CMK (cell line): ENCODE data around the gene NISCH.
"Not testable (repeated sequence)": the region's sequence is repeated elsewhere in the genome, so short reads cannot be mapped to it uniquely, and the experiment has no call there.

Experiments used
- DNase-seq: peaks from one replicate; pipeline ENCODE4 v3.0.0-alpha.2; 2010; ENCODE audit warnings: low read depth

The NISCH gene

DNA sequence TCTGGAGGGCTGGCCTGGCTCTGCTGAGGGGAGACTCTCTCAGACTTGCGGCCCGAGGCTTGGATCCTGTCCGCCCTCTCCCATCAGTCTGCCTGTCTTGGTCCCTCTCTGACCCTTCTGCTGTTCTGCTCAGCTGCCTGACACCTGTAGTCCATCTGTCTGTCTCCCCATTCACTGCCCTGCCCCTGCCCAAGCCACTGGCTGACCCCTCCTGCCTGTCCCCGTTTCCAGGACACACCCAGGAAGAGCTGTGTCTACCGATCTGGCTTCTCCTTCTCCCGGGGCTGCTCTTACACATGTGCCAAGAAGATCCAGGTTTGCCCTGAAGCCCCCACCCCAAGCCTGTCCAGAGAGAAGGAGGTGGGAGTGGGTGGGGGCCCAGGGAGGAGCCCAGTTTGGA, 59.8 kb downstream of the NISCH start:
- DNase-seq, result no peak

DNA sequence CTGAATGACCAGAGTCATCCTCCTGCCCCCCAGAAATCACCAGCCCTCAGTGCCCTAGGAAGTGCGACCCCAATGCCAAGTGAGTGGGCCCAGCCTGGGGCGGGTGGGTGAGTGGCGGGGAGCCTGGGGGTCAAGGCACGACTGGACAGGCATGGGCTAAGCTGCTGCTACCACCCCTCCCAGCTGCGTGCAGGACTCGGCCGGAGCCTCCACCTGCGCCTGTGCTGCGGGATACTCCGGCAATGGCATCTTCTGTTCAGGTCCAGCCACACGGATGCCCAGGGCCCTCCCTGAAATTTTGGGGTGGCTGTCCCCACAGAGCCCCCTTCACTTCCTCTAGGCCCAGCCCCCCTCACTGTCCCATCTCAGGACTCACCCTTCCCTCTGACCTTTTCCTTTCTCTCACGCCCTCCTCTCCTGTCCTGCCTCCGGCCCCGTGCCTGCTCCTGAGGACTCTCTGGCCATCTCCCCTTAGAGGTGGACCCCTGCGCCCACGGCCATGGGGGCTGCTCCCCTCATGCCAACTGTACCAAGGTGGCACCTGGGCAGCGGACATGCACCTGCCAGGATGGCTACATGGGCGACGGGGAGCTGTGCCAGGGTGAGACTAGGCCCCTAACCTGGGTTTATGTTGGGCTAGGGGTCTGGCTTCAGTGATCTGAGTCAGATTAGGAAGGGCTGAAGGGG, 61.2 kb downstream of the NISCH start:
- no peak for DNase-seq

DNA sequence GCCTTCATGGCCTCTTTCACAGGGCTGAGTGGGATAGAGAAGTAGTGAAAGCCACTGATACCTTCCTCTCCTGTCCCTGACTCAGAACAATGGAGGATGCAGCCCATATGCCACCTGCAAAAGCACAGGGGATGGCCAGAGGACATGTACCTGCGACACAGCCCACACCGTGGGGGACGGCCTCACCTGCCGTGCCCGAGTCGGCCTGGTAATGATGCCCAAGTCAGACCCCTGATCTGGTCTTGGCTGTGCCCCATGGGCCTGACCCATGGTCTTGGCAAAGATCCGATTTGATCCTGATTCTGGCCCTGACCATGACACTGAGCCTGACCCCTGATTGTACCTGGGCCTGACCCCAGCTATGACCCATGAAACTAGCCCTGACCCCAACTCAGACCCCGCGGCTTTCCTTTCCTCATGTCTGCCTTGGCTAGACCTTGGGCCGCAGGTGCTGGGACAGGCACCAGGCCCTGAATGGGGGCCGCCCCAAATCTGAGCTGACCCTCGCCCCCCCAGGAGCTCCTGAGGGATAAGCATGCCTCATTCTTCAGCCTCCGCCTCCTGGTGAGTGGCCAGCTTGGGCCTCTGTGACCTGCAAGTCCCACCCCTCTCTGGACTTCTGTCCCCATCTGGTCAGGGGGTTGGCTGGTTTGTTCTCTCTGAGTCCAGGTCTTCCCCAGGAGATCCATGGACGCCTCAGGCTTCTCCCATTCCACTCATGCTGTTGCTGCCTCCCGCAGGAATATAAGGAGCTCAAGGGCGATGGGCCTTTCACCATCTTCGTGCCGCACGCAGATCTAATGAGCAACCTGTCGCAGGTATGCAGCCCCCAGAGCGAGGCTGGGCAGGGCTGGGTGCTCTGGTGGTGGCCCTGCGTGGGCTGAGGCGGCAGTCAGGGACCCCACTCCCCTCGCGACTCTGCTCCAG, 62.7 kb downstream of the NISCH start:
- no peak for DNase-seq

DNA sequence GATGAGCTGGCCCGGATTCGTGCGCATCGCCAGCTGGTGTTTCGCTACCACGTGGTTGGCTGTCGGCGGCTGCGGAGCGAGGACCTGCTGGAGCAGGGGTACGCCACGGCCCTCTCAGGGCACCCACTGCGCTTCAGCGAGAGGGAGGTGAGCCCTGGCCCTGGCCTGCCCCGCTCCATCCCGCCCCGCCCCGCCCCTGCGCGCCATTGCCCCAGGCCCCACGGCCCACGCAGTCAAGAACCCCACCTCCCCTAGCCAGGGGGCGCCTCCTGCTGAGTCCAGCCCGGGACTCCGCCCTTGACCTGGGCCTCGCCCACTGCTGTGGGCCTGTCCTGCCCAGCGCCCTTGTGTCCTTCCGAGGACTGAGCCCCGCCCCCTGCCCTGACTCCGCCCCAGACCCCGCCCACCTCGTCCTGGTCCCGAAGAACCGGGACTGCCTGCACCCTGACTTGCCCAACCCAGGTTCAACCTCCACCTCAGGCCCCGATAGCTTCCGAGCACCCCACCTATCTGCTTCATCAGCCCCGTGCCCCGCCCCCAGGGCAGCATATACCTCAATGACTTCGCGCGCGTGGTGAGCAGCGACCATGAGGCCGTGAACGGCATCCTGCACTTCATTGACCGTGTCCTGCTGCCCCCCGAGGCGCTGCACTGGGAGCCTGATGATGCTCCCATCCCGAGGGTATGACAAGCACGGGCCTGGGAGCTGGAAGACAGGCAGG, 63.5 kb downstream of the NISCH start:
- DNase-seq, result no peak

DNA sequence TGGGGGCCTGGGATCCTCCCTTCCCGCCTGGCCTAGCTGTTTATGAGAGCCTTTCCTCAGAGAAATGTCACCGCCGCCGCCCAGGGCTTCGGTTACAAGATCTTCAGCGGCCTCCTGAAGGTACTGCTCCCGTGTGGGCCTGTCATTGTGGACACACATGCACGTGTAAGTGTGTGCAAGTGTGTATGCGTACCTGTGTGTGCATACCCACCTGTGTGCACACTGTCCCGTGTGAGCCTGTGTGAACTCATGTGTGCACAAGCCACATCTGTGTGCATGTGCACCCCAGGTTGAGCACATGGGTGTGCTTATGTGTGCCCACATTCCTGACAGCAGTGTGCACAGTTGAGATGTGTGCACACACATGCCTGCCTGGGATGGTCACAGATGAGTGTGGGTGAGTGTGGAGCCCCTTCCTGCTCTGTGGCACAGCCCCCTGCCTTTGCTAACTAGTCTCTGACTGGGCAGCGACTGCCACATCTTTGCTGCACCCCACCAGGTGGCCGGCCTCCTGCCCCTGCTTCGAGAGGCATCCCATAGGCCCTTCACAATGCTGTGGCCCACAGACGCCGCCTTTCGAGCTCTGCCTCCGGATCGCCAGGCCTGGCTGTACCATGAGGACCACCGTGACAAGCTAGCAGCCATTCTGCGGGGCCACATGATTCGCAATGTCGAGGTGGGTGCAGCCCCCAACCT, 64.2 kb downstream of the NISCH start:
- DNase-seq, result no peak

DNA sequence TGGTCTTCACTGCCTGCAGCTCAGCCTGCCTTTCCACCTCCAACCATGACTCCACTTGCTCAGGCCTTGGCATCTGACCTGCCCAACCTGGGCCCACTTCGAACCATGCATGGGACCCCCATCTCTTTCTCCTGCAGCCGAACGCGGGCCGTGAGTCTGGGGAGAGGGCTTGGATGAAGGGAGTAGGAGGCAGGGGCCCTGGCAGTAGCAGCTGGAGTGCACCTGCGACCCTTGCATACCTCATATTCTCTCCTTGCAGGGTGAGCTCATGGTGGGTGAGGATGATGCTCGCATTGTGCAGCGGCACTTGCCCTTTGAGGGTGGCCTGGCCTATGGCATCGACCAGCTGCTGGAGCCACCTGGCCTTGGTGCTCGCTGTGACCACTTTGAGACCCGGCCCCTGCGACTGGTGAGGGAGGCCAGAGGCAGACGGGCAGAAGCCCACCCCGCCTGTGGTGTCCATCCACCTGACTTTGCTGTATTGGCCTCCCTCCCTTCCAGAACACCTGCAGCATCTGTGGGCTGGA, 64.8 kb downstream of the NISCH start:
- DNase-seq, result no peak

DNA sequence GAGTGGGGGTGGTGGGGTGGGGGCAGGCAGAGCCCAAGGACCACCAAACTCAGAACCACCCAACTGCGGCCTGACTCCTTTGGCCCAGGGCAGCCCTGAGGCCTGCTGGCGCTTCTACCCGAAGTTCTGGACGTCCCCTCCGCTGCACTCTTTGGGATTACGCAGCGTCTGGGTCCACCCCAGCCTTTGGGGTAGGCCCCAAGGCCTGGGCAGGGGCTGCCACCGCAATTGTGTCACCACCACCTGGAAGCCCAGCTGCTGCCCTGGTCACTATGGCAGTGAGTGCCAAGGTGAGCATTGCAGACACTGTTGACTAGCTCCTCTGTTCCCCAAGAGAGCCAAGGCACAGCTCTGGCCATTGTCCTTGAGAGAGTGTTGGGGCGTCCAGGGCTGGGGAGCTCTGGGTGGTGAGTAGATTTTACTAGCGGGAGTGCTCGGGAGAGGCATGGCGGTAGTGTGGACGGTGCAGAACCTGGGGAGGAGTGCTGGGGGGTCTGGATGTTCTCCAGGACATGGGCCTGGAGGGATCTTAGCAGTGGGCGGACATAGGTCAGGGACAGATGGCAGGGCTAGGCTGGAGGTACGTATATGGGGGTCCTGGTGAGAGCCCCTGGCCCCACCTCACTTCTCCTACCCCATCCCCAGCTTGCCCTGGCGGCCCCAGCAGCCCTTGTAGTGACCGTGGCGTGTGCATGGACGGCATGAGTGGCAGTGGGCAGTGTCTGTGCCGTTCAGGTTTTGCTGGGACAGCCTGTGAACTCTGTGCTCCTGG, 65.5 kb downstream of the NISCH start:
- no peak for DNase-seq

DNA sequence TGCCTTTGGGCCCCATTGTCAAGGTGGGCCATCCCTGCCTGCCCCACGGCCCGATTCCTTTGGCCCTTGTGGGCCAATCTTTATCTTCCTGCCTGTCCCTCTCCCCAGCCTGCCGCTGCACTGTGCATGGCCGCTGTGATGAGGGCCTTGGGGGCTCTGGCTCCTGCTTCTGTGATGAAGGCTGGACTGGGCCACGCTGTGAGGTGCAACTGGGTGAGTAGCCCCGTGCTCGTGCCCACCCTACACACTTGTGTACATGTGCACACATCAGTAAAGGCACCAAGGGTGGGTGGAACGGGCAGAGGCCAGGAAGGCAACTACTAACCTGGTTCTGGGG, 66.1 kb downstream of the NISCH start:
- DNase-seq, result no peak

DNA sequence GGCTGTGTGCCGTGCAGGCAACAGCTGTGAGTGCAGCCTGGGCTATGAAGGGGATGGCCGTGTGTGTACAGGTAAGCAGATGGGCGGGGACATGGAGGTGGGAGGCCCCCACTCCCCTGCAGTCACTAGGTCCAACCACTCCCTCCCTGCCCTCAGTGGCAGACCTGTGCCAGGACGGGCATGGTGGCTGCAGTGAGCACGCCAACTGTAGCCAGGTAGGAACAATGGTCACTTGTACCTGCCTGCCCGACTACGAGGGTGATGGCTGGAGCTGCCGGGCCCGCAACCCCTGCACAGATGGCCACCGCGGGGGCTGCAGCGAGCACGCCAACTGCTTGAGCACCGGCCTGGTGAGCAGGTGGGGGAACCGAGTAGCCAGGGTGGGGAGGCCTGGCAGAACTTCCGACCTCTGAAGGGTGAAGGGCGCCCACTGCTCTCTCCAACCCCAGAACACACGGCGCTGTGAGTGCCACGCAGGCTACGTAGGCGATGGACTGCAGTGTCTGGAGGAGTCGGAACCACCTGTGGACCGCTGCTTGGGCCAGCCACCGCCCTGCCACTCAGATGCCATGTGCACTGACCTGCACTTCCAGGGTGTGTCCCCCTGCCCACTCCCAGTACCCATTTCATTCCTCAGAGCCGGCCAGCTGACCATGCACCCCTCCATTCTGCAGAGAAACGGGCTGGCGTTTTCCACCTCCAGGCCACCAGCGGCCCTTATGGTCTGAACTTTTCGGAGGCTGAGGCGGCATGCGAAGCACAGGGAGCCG, 66.7 kb downstream of the NISCH start:
- DNase-seq, result no peak

DNA sequence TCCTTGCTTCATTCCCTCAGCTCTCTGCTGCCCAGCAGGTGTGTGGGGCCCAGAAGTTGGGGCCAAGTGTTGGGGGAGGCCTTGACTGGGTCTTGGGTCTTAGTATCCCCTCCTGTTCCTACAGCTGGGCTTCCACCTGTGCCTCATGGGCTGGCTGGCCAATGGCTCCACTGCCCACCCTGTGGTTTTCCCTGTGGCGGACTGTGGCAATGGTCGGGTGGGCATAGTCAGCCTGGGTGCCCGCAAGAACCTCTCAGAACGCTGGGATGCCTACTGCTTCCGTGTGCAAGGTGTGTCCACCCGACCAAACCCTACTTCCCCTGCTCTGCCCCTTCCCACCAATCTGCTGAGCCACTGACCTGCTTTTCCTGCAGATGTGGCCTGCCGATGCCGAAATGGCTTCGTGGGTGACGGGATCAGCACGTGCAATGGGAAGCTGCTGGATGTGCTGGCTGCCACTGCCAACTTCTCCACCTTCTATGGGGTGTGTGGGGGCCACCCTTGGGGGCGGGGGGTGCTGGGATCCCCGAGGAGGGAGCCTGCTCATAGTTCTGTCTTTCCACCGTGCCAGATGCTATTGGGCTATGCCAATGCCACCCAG, 67.3 kb downstream of the NISCH start:
- no peak for DNase-seq

DNA sequence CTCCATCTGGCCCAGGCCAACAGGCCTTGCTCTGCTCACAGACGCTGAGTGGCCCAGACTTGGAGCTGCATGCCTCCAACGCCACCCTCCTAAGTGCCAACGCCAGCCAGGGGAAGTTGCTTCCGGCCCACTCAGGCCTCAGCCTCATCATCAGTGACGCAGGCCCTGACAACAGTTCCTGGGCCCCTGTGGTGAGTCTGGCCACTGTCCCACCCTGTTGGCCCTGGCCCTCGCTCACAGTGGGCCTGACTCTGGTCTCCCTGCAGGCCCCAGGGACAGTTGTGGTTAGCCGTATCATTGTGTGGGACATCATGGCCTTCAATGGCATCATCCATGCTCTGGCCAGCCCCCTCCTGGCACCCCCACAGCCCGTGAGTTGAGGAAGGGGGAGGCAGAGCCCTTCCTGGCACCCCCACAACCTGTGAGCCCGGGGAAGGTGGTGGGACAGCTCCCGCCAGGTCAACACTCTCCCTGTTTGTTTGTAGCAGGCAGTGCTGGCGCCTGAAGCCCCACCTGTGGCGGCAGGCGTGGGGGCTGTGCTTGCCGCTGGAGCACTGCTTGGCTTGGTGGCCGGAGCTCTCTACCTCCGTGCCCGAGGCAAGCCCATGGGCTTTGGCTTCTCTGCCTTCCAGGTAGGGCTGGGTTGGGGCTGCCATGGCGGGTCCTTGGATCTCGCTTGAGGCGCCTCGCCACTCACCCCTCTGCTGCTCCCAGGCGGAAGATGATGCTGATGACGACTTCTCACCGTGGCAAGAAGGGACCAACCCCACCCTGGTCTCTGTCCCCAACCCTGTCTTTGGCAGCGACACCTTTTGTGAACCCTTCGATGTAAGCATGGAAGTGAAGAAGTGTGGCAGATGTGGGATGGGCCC, 68.2 kb downstream of the NISCH start:
- DNase-seq, result no peak

DNA sequence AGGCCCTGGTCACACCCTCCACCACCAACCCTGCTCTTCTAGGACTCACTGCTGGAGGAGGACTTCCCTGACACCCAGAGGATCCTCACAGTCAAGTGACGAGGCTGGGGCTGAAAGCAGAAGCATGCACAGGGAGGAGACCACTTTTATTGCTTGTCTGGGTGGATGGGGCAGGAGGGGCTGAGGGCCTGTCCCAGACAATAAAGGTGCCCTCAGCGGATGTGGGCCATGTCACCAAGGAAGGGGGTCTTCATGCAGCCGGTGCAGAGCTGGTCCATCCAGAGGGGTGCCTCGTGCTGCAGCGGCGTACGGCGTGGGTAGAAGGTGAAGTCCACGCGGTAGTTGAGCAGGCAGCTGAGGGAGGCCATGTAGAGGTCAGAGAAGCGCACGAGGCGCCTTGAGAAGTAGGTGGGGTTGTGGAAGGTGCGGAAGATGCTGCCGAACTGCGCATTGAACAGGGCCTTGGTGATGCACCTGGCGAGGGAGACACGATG, 68.9 kb downstream of the NISCH start:
- DNase-seq, result no peak

DNA sequence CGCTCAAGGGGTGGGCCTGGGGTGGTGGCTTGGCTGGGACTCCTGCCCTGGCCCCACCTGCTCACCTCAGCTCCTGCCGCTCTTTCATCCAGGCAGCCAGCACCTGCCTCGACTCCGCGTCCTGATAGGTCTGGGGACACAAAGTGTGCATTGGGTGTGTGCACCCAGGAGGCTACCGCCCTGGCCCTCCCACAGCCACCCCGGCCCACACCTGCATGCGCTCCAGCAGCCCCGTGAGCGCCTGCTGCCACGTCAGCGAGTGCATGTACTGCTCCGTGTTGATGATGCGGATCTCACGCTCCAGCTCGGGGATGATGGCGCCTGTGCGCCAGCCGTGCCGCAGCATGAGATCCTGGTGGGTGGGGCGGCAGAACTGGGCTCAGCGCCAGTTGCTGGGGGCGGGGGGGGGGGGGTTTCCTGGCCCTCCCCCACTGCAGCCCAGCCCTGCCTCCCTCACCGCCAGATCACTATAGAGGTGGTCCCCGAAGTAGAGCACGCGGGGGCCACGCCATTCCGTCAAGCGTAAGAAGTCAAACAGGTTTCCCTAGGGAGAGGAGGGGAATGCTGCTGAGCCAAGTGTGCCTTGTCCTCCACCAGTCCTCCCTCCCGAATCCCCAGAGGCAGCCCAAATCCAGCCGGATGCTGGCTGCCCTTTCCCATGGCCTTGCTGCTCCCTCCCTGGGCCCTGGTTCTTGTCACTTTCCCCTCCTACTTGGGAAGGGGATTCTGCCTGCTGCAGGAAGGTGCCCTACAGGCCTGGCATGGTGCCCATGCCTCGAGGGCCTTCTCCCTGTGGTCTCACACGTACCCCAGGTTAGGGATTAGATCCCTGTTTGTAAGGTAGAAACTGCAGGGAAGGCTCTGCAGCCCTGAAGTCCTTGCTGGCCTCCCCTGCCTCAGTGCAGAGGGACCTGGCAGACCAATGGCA, 69.6 kb downstream of the NISCH start:
- DNase-seq, result no peak

DNA sequence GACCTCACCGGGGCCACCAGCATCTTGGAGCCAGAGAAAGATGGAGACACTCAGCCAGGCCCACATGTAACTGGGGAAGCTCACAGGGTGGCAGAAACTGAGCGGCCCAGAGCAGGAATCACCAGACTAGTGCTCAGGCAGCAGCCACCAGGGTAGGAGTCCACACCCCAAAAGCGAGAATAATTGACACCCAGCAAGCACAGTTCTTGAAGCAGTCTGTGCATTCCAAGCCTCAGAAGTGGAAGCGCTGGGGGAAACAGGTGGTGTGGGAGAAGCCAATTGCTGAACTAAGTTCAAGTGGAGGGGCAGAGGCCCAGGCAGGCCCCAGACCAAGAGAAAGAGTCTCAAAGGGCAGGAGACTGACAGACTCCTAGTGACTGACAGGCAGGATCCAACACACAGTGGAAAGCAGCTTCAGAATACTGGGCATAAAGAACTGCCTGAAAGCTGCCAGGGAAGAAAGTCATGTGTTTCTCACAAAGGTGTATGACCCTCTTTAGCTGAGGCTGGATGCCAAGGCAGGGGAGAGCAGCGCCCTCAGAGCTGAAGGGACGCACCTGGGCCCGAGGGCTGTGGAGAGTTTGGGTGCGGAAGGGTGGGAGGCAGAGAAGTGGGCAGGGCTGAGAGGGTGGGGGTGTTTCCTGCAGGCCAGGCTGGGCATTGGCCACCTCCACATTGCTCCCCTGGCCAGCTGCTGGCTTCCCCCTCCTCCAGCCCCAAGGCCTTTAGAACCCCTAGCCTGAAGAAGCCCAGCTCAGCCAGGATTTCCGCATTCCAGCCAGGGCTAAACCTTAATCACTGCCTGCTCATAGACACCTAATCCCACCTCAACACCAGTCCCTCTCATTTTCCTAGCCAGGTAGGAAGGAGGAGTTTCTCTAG, 70.5 kb downstream of the NISCH start:
- no peak for DNase-seq

DNA sequence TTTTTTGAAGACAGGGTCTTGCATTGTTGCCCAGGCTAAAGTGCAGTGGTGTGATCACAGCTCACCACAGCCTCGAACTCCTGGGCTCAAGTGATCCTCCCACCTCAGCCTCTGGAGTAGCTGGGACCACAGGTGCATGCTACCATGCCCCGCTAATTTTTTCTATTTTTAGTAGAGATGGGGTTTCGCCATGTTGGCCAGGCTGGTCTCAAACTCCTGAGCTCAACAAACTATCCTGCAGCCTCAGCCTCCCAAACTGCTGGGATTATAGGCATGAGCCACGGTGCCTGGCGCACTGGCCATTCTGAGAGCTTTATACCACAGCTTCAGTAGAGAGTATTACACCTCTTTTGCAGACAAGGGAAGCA, 71.3 kb downstream of the NISCH start:
- not testable (repeated sequence) for DNase-seq

DNA sequence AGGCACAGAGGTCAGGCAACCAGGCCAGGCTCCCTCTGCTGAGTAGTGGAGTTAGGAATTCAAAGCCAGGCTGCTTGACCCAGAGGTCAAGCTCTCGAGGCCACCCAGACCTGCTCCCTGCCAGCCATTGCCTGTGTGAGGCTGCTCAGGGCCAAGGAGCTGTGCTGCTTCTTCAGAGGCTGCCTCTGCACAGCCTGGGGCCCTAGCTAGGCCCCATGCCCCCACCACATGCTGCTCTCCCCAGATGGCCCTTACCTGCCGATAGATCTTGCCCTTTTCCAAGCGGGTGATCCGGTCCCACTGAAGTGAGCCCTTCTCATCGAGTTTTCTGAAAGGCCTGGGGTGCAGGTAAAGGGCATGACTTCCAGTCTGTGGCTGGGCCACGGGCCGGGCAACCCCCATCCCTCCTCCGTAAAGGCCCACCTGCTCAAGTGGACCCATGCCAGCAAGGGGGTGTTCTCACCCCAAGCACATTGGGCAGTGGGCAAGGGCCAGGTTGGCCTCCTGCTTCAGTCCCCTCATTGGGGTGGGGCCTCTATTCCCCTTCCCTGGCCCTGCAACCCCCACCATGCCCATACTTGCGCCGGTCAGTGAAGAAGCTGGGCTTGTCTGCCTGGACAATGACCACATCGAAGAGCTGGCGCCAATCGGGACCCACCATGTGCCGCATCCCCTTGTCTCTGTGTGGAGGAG, 71.8 kb downstream of the NISCH start:
- no peak for DNase-seq
